H1 (cell line): ENCODE results near the gene SSBP3. TPM values are rescaled to one million over a fixed set of nuclear protein-coding genes. Genes with fewer than 3 reads are reported as not detected.

Experiments used
- CTCF ChIA-PET: fragments of 300-600 bp; sonication (Branson Sonifier 250); formaldehyde crosslinking; loops from one replicate; lab custom pipeline; 2021; ENCODE audit not compliant: partially characterized antibody; lab: Charles Lee
- POLR2A ChIA-PET: fragments of 300-600 bp; sonication (Branson Sonifier 250); formaldehyde crosslinking; loops from one replicate; lab custom pipeline; 2021; ENCODE audit warnings: inconsistent platforms; ENCODE audit not compliant: partially characterized antibody; lab: Charles Lee
- DNase-seq, 2 experiments: peaks; one replicate each; pipeline versions ENCODE4 v3.0.0 to v3.0.0-alpha.2; 2010 to 2022; ENCODE audit warnings: low spot score in 2 of 2, low read depth in 1 of 2, mixed read lengths in 1 of 2
- FAIRE-seq: peaks from 2 replicates; lab custom pipeline; 2011; peaks lifted over from hg19 to GRCh38; lab: Jason Lieb, UNC
- H2AFZ ChIP-seq: 2 replicates; pipeline ENCODE4 v1.8.1; 2012; ENCODE audit warnings: low read length, inconsistent platforms
- H2AK5ac ChIP-seq: 2 replicates; pipeline ENCODE4 v1.6.1; 2013; ENCODE audit warnings: low read depth, low read length
- H2BK120ac ChIP-seq: replicated peaks from 2 replicates; pipeline ENCODE3; 2013; ENCODE audit warnings: low read depth, low read length, inconsistent platforms
- H2BK12ac ChIP-seq: 2 replicates; pipeline ENCODE4 v1.6.1; 2013; ENCODE audit warnings: low read depth, low read length
- H2BK15ac ChIP-seq: 2 replicates; pipeline ENCODE4 v1.6.1; 2013; ENCODE audit warnings: low read length
- H2BK20ac ChIP-seq: 2 replicates; pipeline ENCODE4 v1.6.1; 2013; ENCODE audit warnings: low read length
- H2BK5ac ChIP-seq: 2 replicates; pipeline ENCODE4 v1.6.1; 2013; ENCODE audit warnings: low read depth, low read length
- H3K14ac ChIP-seq: 2 replicates; pipeline ENCODE4 v1.6.1; 2013; ENCODE audit warnings: inconsistent platforms; ENCODE audit not compliant: insufficient read length
- H3K18ac ChIP-seq: 2 replicates; pipeline ENCODE4 v1.6.1; 2013; ENCODE audit warnings: low read length; ENCODE audit errors: extremely low read depth
- H3K23ac ChIP-seq: 2 replicates; pipeline ENCODE4 v1.6.1; 2013; ENCODE audit warnings: inconsistent platforms; ENCODE audit not compliant: insufficient read length
- H3K23me2 ChIP-seq: 2 replicates; pipeline ENCODE4 v1.6.1; 2013; ENCODE audit warnings: low read depth, low read length
- H3K27ac ChIP-seq: 2 replicates; pipeline ENCODE4 v1.6.1; 2011; ENCODE audit warnings: low read depth, low read length, inconsistent platforms
- H3K27me3 ChIP-seq, 4 experiments: replicated peaks in 1 of 4; 1 replicate in 1 of 4; 2 replicates in 3 of 4; pipeline versions ENCODE4 v1.6.1 to v1.8.1; 2011 to 2013; ENCODE audit warnings: low read length in 3 of 4, mild to moderate bottlenecking in 3 of 4, inconsistent platforms in 2 of 4, mixed read lengths in 2 of 4, moderate library complexity in 1 of 4; ENCODE audit not compliant: control insufficient read depth in 3 of 4, insufficient read depth in 3 of 4; ENCODE audit errors: extremely low read depth in 1 of 4
- H3K36me3 ChIP-seq, 4 experiments: 2 replicates each; pipeline versions ENCODE4 v1.6.1 to v1.8.1; 2011 to 2013; ENCODE audit warnings: mild to moderate bottlenecking in 4 of 4, low read length in 3 of 4, moderate library complexity in 2 of 4, control low read depth in 1 of 4, inconsistent platforms in 1 of 4; ENCODE audit not compliant: insufficient read depth in 4 of 4, control insufficient read depth in 2 of 4
- H3K4ac ChIP-seq: replicated peaks from 2 replicates; pipeline ENCODE3; 2013; ENCODE audit warnings: low read length, low read depth, mixed read lengths, inconsistent platforms; ENCODE audit not compliant: insufficient read length
- H3K4me1 ChIP-seq, 4 experiments: replicated peaks in 1 of 4; 1 replicate in 1 of 4; 2 replicates in 3 of 4; pipeline versions ENCODE4 v1.6.1 to v1.8.1; 2011 to 2013; ENCODE audit warnings: low read length in 3 of 4, inconsistent platforms in 2 of 4, mixed read lengths in 1 of 4; ENCODE audit not compliant: insufficient read depth in 4 of 4, control insufficient read depth in 3 of 4
- H3K4me2 ChIP-seq, 2 experiments: 2 replicates each; pipeline versions ENCODE4 v1.6.1 to v1.8.1; 2011 to 2013; ENCODE audit warnings: low read depth in 2 of 2, low read length in 2 of 2, control low read depth in 1 of 2, inconsistent platforms in 1 of 2, mild to moderate bottlenecking in 1 of 2; ENCODE audit not compliant: insufficient read depth in 1 of 2
- H3K4me3 ChIP-seq, 4 experiments: fragments of 200-600, 300-600 bp in 1 of 4; sonication (generic), shearing (Covaris generic), sonication (Bioruptor Twin) in 1 of 4; 2 replicates each; pipeline versions ENCODE4 v1.5.1 to v1.8.1; 2011 to 2016; ENCODE audit warnings: low read length in 4 of 4, low read depth in 3 of 4, control low read depth in 2 of 4, inconsistent platforms in 2 of 4, mild to moderate bottlenecking in 2 of 4, mixed read lengths in 1 of 4, moderate library complexity in 1 of 4; ENCODE audit not compliant: insufficient read depth in 2 of 4; ENCODE audit errors: extremely low read depth in 1 of 4
- H3K56ac ChIP-seq: replicated peaks from 2 replicates; pipeline ENCODE3; 2013; ENCODE audit warnings: low read depth, mild to moderate bottlenecking, mixed read lengths, low read length, inconsistent platforms; ENCODE audit not compliant: insufficient read length
- H3K79me1 ChIP-seq: 2 replicates; pipeline ENCODE4 v1.6.1; 2013; ENCODE audit warnings: low read depth, low read length, control low read depth
- H3K79me2 ChIP-seq, 2 experiments: 2 replicates each; pipeline versions ENCODE4 v1.6.1 to v1.8.1; 2012 to 2013; ENCODE audit warnings: low read length in 2 of 2, mild to moderate bottlenecking in 2 of 2, inconsistent platforms in 1 of 2; ENCODE audit not compliant: insufficient read depth in 2 of 2, control insufficient read depth in 1 of 2
- H3K9ac ChIP-seq, 4 experiments: replicated peaks in 1 of 4; 1 replicate in 1 of 4; 2 replicates in 3 of 4; pipeline versions ENCODE4 v1.6.1 to v1.8.1; 2011 to 2013; ENCODE audit warnings: low read depth in 3 of 4, low read length in 3 of 4, control low read depth in 2 of 4, mild to moderate bottlenecking in 2 of 4, moderate library complexity in 2 of 4, inconsistent platforms in 1 of 4; ENCODE audit errors: extremely low read depth in 1 of 4
- H3K9me3 ChIP-seq, 2 experiments: 2 replicates each; pipeline versions ENCODE4 v1.6.1 to v1.8.1; 2012 to 2013; ENCODE audit warnings: mild to moderate bottlenecking in 2 of 2, moderate library complexity in 2 of 2, control low read depth in 1 of 2, inconsistent platforms in 1 of 2, low read depth in 1 of 2, low read length in 1 of 2, mixed read lengths in 1 of 2; ENCODE audit not compliant: insufficient read depth in 2 of 2
- H4K20me1 ChIP-seq, 2 experiments: replicated peaks in 1 of 2; 2 replicates each; pipeline versions ENCODE3 to v1.8.1; 2011 to 2013; ENCODE audit warnings: inconsistent platforms in 2 of 2, low read length in 2 of 2, mild to moderate bottlenecking in 1 of 2; ENCODE audit not compliant: insufficient read depth in 2 of 2, control insufficient read depth in 1 of 2
- H4K5ac ChIP-seq: 2 replicates; pipeline ENCODE4 v1.6.1; 2013; ENCODE audit warnings: low read length, low read depth, mixed read lengths, inconsistent platforms; ENCODE audit not compliant: insufficient read length
- H4K8ac ChIP-seq: 2 replicates; pipeline ENCODE4 v1.8.0; 2013; ENCODE audit warnings: mild to moderate bottlenecking, moderate library complexity, low read length, inconsistent platforms; ENCODE audit not compliant: insufficient read depth; ENCODE audit errors: extremely low read depth
- H4K91ac ChIP-seq: replicated peaks from 2 replicates; pipeline ENCODE3; 2013; ENCODE audit warnings: low read length, mixed read lengths, inconsistent platforms; ENCODE audit not compliant: insufficient read length
- CEBPB ChIP-seq: IDR thresholded peaks from 2 replicates; pipeline ENCODE4 v1.6.1; 2012; ENCODE audit warnings: low read depth, low read length
- CHD2 ChIP-seq: IDR thresholded peaks from 2 replicates; pipeline ENCODE4 v1.6.1; 2012; ENCODE audit warnings: low read length, improper control_type of control experiment
- E2F6 ChIP-seq: IDR thresholded peaks from 2 replicates; pipeline ENCODE4 v1.6.1; 2012; ENCODE audit warnings: inconsistent platforms
- FOSL1 ChIP-seq: IDR thresholded peaks from 2 replicates; pipeline ENCODE4 v1.6.1; 2011; ENCODE audit warnings: mild to moderate bottlenecking, low read depth, low read length, moderate library complexity; ENCODE audit not compliant: insufficient read depth
- KDM4A ChIP-seq: IDR thresholded peaks from one replicate; pipeline ENCODE4 v1.7.1; 2012; ENCODE audit warnings: low read depth, mild to moderate bottlenecking, moderate library complexity, low read length, inconsistent platforms; ENCODE audit not compliant: severe bottlenecking
- MAX ChIP-seq: IDR thresholded peaks from 2 replicates; pipeline ENCODE4 v1.6.1; 2012; ENCODE audit warnings: inconsistent platforms
- PHF8 ChIP-seq: fragments of 200-600 bp; sonication (generic); conservative IDR thresholded peaks from 2 replicates; pipeline ENCODE4 v1.7.1; 2012; ENCODE audit warnings: low read depth, mild to moderate bottlenecking, inconsistent platforms, low read length, moderate library complexity
- POLR2AphosphoS5 ChIP-seq: IDR thresholded peaks from 2 replicates; pipeline ENCODE4 v1.6.1; 2011; ENCODE audit warnings: low read depth, low read length
- SP2 ChIP-seq: IDR thresholded peaks from 2 replicates; pipeline ENCODE4 v1.6.1; 2012; ENCODE audit warnings: mild to moderate bottlenecking, low read length, inconsistent platforms
- SUZ12 ChIP-seq: fragments of 200-600 bp; sonication (generic); IDR thresholded peaks from 2 replicates; pipeline ENCODE4 v1.6.1; 2012; ENCODE audit warnings: mild to moderate bottlenecking, inconsistent platforms, low read length, moderate library complexity, mixed read lengths
- USF2 ChIP-seq: IDR thresholded peaks from 2 replicates; pipeline ENCODE4 v1.6.1; 2011; ENCODE audit warnings: low read length, improper control_type of control experiment
- WGBS, 2 experiments: shearing (Covaris generic) in 1 of 2; methylation state at CpG; one replicate each; pipeline versions ENCODE4 v1.1.6 to v1.1.7; 2013 to 2015; ENCODE audit warnings: low lambda C conversion rate in 2 of 2, mixed read lengths in 2 of 2, inconsistent platforms in 1 of 2, low coverage in 1 of 2, missing lambda C conversion rate in 1 of 2; ENCODE audit not compliant: insufficient replicate concordance in 2 of 2, insufficient coverage in 1 of 2, insufficient read length in 1 of 2; ENCODE audit errors: extremely low coverage in 1 of 2, missing lambda C conversion rate in 1 of 2; 5-methylcytosine and 5-hydroxymethylcytosine counted together
- polyA plus RNA-seq, 7 experiments: library from polyadenylated mRNA; depleted of rRNA in 3 of 7; stranded (reverse) in 5 of 7; unstranded in 2 of 7; fragments of >200 nt in 5 of 7; fragments of 200-250 nt in 2 of 7; gene quantifications; 1 replicate in 5 of 7; 2 replicates in 1 of 7; 4 replicates in 1 of 7; pipeline versions ENCODE4 v1.2.1 to v1.2.3, GENCODE V29; 2011 to 2013; ENCODE audit warnings: missing spikeins in 2 of 7, mixed read lengths in 2 of 7
- total RNA-seq: library from RNA; stranded (reverse); fragmentation: NEBNext Ultra II Directional; extraction: Animal tissue kit (Norgen Biotek cat#: 25700); gene quantifications from 2 replicates; pipeline ENCODE4 v1.2.1, GENCODE V29; 2021

The SSBP3 gene
- total and polyA plus RNA-seq, 2 of the 8 experiments (the other 6 are each of a cell fraction or from before 2014, with no cell fraction given), result 99.7 to 133 TPM

- no peak overlapping the region for H3K23ac ChIP-seq
- WGBS, 2 experiments, result 90% methylated on average over 9 of the region's 9 CpGs; no CpG with 5 or more reads in 1 of the 2 experiments
- H3K4me1 ChIP-seq, result no peaks in the 10 kb centered on the region
- TF ChIP-seq E2F6 (no peak), USF2 (no peak), SP2 (no peak), CEBPB (no peak), PHF8 (no peak), CHD2 (no peak), SUZ12 (no peak), POLR2AphosphoS5 (no peak), MAX (no peak), KDM4A (no peak), FOSL1 (no peak)
- TF ChIP-seq, all 59 proteins: peak for 0
- no peak overlapping the region for H2BK12ac ChIP-seq
- no peaks in the 10 kb centered on the region for H3K27me3 ChIP-seq
- no peaks in the 10 kb centered on the region for H3K9me3 ChIP-seq
- DNase-seq (no peak), FAIRE-seq (no peak)
- H4K8ac ChIP-seq, result no peak overlapping the region
- no peak overlapping the region for H2BK15ac ChIP-seq
- H2BK120ac ChIP-seq, result no peak overlapping the region
- peaks cover 0 to 2% of the 10 kb centered on the region in 2 experiments for H4K20me1 ChIP-seq
- H3K9ac ChIP-seq, result no peak overlapping the region
- no peak overlapping the region for H3K27ac ChIP-seq
- H2BK5ac ChIP-seq, result no peak overlapping the region
- H3K56ac ChIP-seq, result no peak overlapping the region
- H3K4ac ChIP-seq, result no peak overlapping the region
- H3K23me2 ChIP-seq, result no peaks in the 10 kb centered on the region
- H3K79me1 ChIP-seq, result 0 out of 2 replicates have a peak, but pooled peaks cover 2% of the 10 kb centered on the region
- ChIA-PET CTCF (interaction anchor here (0.8 to 4.0 kb wide), 5 partner anchors 9 to 67 kb away, joined by 3 to 26 read pairs (median 3); no protein-coding TSS in a partner anchor), POLR2A (interaction anchor here (1.1 to 2.2 kb wide), 4 partner anchors 9 to 69 kb away, joined by 3 to 7 read pairs (median 4); partner anchors contain the start of genes CYB5RL and MRPL37)
- no peak overlapping the region for H2AFZ ChIP-seq
- no peak overlapping the region for H4K91ac ChIP-seq
- H3K14ac ChIP-seq, result no peak overlapping the region
- H2AK5ac ChIP-seq, result no peak overlapping the region
- H3K4me2 ChIP-seq, result no peak overlapping the region
- H4K5ac ChIP-seq, result no peak overlapping the region
- no peak overlapping the region for H3K4me3 ChIP-seq
- H3K36me3 ChIP-seq, result peaks cover 0 to 6% (median 5%) of the 10 kb centered on the region in 4 experiments; a peak in 3 of 8 replicates
- no peak overlapping the region for H3K18ac ChIP-seq
- H2BK20ac ChIP-seq, result no peak overlapping the region
- no peaks in the 10 kb centered on the region for H3K79me2 ChIP-seq
Measured at GRCh38 chr1:54190526-54190925, 215.7 kb downstream of the SSBP3 start.
